Thymus (tissue), 11 donors: Measurements from ENCODE around the gene FHDC1. TPM values are rescaled to one million over a fixed set of nuclear protein-coding genes. Genes with fewer than 3 reads are reported as not detected.

ENCODE experiments used
- DNase-seq, 9 donors: peaks; one replicate each; pipeline ENCODE4 v3.0.0-alpha.2; 2013; ENCODE audit warnings: low spot score in 9 of 9, low read depth in 6 of 9, missing footprints in 1 of 9
- H3K27ac ChIP-seq, 2 donors: one replicate each; pipeline ENCODE4 v1.5.1; 2013; ENCODE audit warnings: control low read depth in 1 of 2, low read depth in 1 of 2, low read length in 1 of 2, mild to moderate bottlenecking in 1 of 2, moderate library complexity in 1 of 2
- H3K27me3 ChIP-seq, 2 donors: one replicate each; pipeline ENCODE4 v1.5.1; 2013; ENCODE audit warnings: low read length in 1 of 2; ENCODE audit not compliant: control insufficient read depth in 2 of 2, insufficient read depth in 1 of 2
- H3K36me3 ChIP-seq, 2 donors: one replicate each; pipeline ENCODE4 v1.5.1; 2013; ENCODE audit warnings: low read length in 1 of 2, mild to moderate bottlenecking in 1 of 2, moderate library complexity in 1 of 2; ENCODE audit not compliant: control insufficient read depth in 2 of 2, insufficient read depth in 2 of 2
- H3K4me1 ChIP-seq, 2 donors: one replicate each; pipeline ENCODE4 v1.5.1; 2013; ENCODE audit warnings: low read length in 2 of 2; ENCODE audit not compliant: control insufficient read depth in 2 of 2, insufficient read depth in 2 of 2
- H3K4me3 ChIP-seq, 2 donors: one replicate each; pipeline ENCODE4 v1.5.1; 2013; ENCODE audit warnings: low read length in 2 of 2, control low read depth in 1 of 2, mild to moderate bottlenecking in 1 of 2
- H3K9me3 ChIP-seq, 2 donors: one replicate each; pipeline ENCODE4 v1.5.1; 2013; ENCODE audit warnings: low read length in 1 of 2, mild to moderate bottlenecking in 1 of 2; ENCODE audit not compliant: control insufficient read depth in 2 of 2, insufficient read depth in 1 of 2
- WGBS: extraction: QIAGEN DNeasy Blood & Tissue Kit; methylation state at CpG from one replicate; pipeline ENCODE4 v1.1.7; 2013; 5-methylcytosine and 5-hydroxymethylcytosine counted together
- polyA plus RNA-seq: library from polyadenylated mRNA; stranded (reverse); fragments of 200-250 nt; gene quantifications from one replicate; pipeline ENCODE4 v1.2.3, GENCODE V29; 2013
- total RNA-seq: library from RNA; stranded (reverse); fragments of 120-200 nt; gene quantifications from one replicate; pipeline ENCODE4 v1.2.4, GENCODE V29; 2013
- donor health status: healthy.

FHDC1 gene
- total and polyA plus RNA-seq, 2 donors, result 0.33 to 2.8 TPM

DNA sequence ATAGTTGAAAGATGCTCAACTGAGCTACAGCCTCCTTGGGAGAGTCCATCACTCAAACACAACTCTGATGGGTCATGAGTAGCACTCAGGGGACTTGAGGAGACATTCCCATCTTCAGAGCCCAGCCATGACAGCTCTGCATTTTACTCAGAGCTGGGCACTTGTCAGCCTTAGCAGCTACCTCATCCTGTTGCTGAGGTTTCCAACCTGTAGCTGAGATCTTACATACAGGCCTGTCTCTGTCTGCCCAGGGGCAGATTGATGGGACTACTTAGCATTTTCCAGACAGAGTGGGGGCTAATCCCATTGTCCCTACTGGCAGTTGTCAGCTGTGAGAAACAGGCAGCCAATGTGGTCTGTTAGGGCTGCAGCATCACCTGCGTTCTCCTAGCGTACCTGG, 3.5 kb downstream of the FHDC1 start:
- 99% methylated on average over 2 of the region's 2 CpGs for WGBS
- Histone ChIP-seq H3K4me1 (peaks cover 15 to 22% of the 10 kb centered on the region in 2 donors), H3K27ac (no peak overlapping the region), H3K4me3 (no peak overlapping the region), H3K27me3 (peaks cover 43 to 58% of the 10 kb centered on the region in 2 donors), H3K9me3 (no peaks in the 10 kb centered on the region), H3K36me3 (no peaks in the 10 kb centered on the region)
- DNase-seq, result no peak

DNA sequence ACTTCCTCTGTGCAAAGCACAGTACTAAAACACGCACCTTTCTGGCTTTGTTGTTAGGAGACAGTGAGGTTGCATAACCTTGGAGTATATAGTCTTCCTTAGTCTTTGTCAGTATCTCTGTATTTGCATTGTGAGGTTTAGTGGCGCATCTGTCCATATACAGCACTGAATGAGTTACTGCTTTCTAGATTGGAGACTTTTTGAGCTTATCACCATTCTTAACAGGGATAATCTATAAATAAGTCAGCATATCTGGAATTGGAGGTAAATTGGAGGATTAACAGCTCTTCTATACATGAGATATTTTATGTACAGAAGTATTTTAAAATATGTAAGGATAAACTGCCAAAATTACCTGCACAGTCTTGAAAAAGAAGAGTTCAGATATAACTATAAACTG, 4.3 kb downstream of the FHDC1 start:
- DNase-seq, result no peak
- Histone ChIP-seq H3K27me3 (peaks cover 36 to 50% of the 10 kb centered on the region in 2 donors), H3K4me1 (peaks cover 15 to 17% of the 10 kb centered on the region in 2 donors), H3K27ac (no peak overlapping the region), H3K36me3 (no peaks in the 10 kb centered on the region), H3K9me3 (no peaks in the 10 kb centered on the region), H3K4me3 (no peak overlapping the region)
- WGBS, result 93% methylated on average over 2 of the region's 2 CpGs

DNA sequence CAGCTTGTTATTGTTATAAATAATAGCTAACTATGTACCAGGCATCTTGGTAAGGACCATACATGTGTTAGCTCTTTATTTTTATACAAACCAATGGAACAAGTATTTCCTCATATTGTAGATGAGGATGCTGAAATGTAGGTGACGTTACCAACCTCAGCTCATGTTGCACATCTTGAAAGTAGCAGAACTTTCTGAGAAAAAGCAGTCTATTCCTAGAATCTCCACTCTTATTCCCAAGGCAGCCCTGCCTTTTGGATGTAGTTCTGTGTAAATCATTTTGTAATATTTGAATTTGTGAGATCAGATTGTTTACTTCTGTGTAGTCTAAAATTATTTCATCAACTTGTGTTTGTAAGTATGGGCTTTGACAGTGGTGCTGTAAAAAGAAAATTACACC, 5.3 kb downstream of the FHDC1 start:
- DNase-seq, result no peak
- Histone ChIP-seq H3K4me1 (peaks cover 10 to 12% of the 10 kb centered on the region in 2 donors), H3K9me3 (no peaks in the 10 kb centered on the region), H3K36me3 (no peaks in the 10 kb centered on the region), H3K27ac (no peak overlapping the region), H3K4me3 (no peak overlapping the region), H3K27me3 (peaks cover 28 to 40% of the 10 kb centered on the region in 2 donors)
- WGBS, result 79% methylated on average over 1 of the region's 1 CpG

- DNase-seq, result no peak
- H3K27me3 ChIP-seq, result peaks cover 18 to 32% of the 10 kb centered on the region in 2 donors
- H3K36me3 ChIP-seq, result no peaks in the 10 kb centered on the region
- peaks cover 5 to 7% of the 10 kb centered on the region in 2 donors for H3K4me1 ChIP-seq
- H3K9me3 ChIP-seq, result no peaks in the 10 kb centered on the region
- WGBS, result 95% methylated on average over 2 of the region's 2 CpGs
- no peak overlapping the region for H3K4me3 ChIP-seq
- H3K27ac ChIP-seq, result no peak overlapping the region
Measured at GRCh38 chr4:152942346-152942745, 6.2 kb downstream of the FHDC1 start.

GRCh38 chr4:152943672-152944071, 7.5 kb downstream of the FHDC1 start:
- WGBS, result 90% methylated on average over 6 of the region's 6 CpGs
- H3K27ac ChIP-seq, result no peak overlapping the region
- H3K4me1 ChIP-seq, result no peaks in the 10 kb centered on the region
- DNase-seq, result no peak
- no peak overlapping the region for H3K4me3 ChIP-seq
- peaks cover 11 to 20% of the 10 kb centered on the region in 2 donors for H3K27me3 ChIP-seq
- H3K9me3 ChIP-seq, result no peaks in the 10 kb centered on the region
- H3K36me3 ChIP-seq, result no peaks in the 10 kb centered on the region

- 52% methylated on average over 4 of the region's 4 CpGs for WGBS
- H3K27me3 ChIP-seq, result peaks cover 3 to 9% of the 10 kb centered on the region in 2 donors
- H3K36me3 ChIP-seq, result no peaks in the 10 kb centered on the region
- H3K4me3 ChIP-seq, result no peak overlapping the region
- DNase-seq, result no peak
- no peaks in the 10 kb centered on the region for H3K9me3 ChIP-seq
- H3K4me1 ChIP-seq, result no peaks in the 10 kb centered on the region
- H3K27ac ChIP-seq, result no peak overlapping the region
Measured at GRCh38 chr4:152944666-152945320, 8.7 kb downstream of the FHDC1 start.

GRCh38 chr4:152945639-152946038, 9.5 kb downstream of the FHDC1 start:
- H3K27me3 ChIP-seq, result peaks cover 0 to 7% of the 10 kb centered on the region in 2 donors
- H3K9me3 ChIP-seq, result no peaks in the 10 kb centered on the region
- peak in 1 of 9 donors; percentile 13 for DNase-seq
- 98% methylated on average over 9 of the region's 9 CpGs for WGBS
- H3K36me3 ChIP-seq, result no peaks in the 10 kb centered on the region
- H3K27ac ChIP-seq, result no peak overlapping the region
- H3K4me1 ChIP-seq, result no peaks in the 10 kb centered on the region
- H3K4me3 ChIP-seq, result no peak overlapping the region

DNA sequence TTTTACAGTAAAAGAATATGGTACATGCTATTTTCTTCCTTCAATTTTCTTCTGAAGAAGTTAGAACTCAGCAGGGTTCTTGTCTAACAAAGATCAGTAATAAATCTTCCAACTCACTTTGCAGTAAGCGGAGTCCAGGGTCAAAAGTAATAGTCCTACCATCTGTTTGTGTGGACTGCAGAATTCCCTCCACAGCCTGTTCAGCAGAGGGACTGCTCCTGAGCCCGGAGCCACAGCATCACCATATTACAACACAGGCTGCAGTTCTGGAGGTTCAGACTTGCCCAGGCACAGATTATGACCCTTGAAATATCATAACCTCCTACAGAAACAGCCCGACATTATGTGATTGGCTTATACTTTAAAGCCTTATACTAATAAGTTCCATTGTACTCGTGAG, 10.3 kb downstream of the FHDC1 start:
- Histone ChIP-seq H3K27ac (no peak overlapping the region), H3K4me1 (no peaks in the 10 kb centered on the region), H3K9me3 (no peaks in the 10 kb centered on the region), H3K36me3 (no peaks in the 10 kb centered on the region), H3K27me3 (peaks cover 0 to 7% of the 10 kb centered on the region in 2 donors), H3K4me3 (no peak overlapping the region)
- no peak for DNase-seq
- 97% methylated on average over 4 of the region's 4 CpGs for WGBS

GRCh38 chr4:152947311-152947710, 11.2 kb downstream of the FHDC1 start:
- Histone ChIP-seq H3K4me3 (no peak overlapping the region), H3K4me1 (no peaks in the 10 kb centered on the region), H3K27ac (no peak overlapping the region), H3K27me3 (peaks cover 0 to 5% of the 10 kb centered on the region in 2 donors), H3K9me3 (no peaks in the 10 kb centered on the region), H3K36me3 (no peaks in the 10 kb centered on the region)
- DNase-seq, result no peak
- WGBS, result 97% methylated on average over 2 of the region's 2 CpGs
